ENCODE results near the gene TCL1A.

TCL1A gene

DNA sequence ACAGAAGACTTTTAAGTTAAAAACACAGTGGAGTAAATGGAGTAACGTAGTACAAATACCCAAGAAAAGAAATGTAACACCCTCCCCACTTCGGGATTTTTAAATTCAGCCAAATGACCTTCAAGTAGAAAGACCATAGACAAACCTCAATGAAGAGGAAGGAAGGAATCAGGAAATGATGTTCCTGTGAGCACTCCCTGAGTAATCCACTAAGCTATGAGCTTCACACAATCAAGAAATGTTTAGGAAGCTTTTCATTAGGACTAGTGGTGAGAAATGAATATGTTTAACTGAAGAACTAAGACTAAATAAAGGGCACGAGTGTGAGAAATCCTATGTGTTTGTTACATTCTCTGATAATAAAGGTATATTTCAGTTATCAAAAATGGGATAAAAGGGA lies 10.1 kb downstream of the TCL1A start:
- Histone ChIP-seq H3K27me3 (peaks cover 0 to 8% of the 10 kb centered on the region in 2 donors), H3K9me3 (no peaks in the 10 kb centered on the region), H3K36me3 (no peaks in the 10 kb centered on the region), H3K4me3 (no peak overlapping the region), H3K4me1 (peaks cover 0 to 15% (median 0%) of the 10 kb centered on the region in 4 donors), H3K27ac (no peak overlapping the region)
- intact Hi-C loops (cut with DNase I; ENCODE audit: low total_unique reads): no loop called here
- DNase-seq: no peak
- TF ChIP-seq, protein P1, sequence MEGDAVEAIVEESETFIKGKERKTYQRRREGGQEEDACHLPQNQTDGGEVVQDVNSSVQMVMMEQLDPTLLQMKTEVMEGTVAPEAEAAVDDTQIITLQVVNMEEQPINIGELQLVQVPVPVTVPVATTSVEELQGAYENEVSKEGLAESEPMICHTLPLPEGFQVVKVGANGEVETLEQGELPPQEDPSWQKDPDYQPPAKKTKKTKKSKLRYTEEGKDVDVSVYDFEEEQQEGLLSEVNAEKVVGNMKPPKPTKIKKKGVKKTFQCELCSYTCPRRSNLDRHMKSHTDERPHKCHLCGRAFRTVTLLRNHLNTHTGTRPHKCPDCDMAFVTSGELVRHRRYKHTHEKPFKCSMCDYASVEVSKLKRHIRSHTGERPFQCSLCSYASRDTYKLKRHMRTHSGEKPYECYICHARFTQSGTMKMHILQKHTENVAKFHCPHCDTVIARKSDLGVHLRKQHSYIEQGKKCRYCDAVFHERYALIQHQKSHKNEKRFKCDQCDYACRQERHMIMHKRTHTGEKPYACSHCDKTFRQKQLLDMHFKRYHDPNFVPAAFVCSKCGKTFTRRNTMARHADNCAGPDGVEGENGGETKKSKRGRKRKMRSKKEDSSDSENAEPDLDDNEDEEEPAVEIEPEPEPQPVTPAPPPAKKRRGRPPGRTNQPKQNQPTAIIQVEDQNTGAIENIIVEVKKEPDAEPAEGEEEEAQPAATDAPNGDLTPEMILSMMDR (IDR thresholded peaks at IDR 0.05): no peak

DNA sequence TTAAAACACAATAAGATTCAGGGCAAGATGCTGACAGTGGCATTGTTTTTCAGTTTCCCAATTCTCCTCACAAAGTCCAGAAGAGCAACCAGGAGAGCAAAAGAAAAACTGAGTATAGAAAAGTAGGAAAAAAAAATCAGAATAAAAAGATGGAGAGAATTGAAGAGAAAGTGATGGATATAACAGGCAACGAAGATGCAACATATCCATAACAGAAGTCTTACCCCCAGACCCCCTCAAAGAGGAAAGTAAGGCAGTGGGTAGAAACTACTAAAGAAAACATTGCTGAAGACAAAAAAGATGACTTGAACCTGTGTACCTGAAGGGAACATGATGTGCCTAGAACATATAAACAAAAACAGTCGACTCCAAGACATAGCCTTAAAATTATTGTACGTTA lies 10.6 kb downstream of the TCL1A start:
- no peaks in the 10 kb centered on the region for H3K36me3 ChIP-seq
- DNase-seq: no peak
- peaks cover 0 to 8% of the 10 kb centered on the region in 2 donors for H3K27me3 ChIP-seq
- intact Hi-C loops (cut with DNase I; ENCODE audit: low total_unique reads): no loop called here
- TF ChIP-seq, protein P1 (IDR thresholded peaks at IDR 0.05): no peak
- no peak overlapping the region for H3K4me3 ChIP-seq
- H3K27ac ChIP-seq: no peak overlapping the region
- H3K9me3 ChIP-seq: no peaks in the 10 kb centered on the region
- peaks cover 0 to 15% (median 0%) of the 10 kb centered on the region in 4 donors for H3K4me1 ChIP-seq

- TF ChIP-seq, protein P1 (IDR thresholded peaks at IDR 0.05): no peak
- H3K27ac ChIP-seq: no peak overlapping the region
- no peak overlapping the region for H3K4me3 ChIP-seq
- intact Hi-C loops (cut with DNase I; ENCODE audit: low total_unique reads): no loop called here
- H3K4me1 ChIP-seq: peaks cover 0 to 15% (median 0%) of the 10 kb centered on the region in 4 donors
- no peaks in the 10 kb centered on the region for H3K36me3 ChIP-seq
- no peak for DNase-seq
- no peaks in the 10 kb centered on the region for H3K9me3 ChIP-seq
- peaks cover 0 to 8% of the 10 kb centered on the region in 2 donors for H3K27me3 ChIP-seq
Measured at GRCh38 chr14:95701846-95702221, 12.1 kb downstream of the TCL1A start.

DNA sequence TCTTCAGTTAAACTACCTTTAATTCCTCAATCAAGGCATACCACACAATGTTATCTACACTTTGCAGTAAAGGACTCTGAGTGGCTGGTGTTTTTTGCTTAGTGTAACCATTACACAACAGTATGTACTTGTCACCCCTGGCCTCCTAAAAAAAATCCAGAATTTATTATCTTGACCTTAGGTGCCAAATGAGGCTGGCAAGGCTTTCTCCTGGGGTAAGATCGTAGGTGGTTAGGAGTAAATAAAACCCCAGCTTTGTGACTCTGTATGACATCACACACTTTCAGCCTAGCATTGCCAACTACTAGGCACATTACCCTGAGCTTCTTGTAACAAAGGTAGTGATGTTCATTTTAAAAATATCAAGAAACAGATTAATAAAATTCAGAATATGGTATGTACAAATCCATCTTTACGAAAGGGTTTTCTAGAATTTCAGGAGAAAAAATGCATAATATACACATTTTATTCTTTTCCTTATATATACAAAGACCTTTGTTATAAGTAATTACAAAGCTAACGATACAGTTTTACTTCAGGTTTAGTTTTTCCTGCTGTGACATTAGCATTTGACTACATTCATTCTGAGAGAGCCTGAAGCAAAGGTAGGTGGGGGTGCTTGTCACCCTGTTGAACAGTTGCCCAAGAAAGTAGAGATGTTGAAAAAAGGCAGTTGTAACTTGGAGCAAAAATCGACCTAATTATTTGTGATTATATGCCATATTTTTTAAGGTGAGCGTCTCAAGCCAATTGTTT lies 13.5 kb downstream of the TCL1A start:
- H3K4me3 ChIP-seq: no peak overlapping the region
- no peak overlapping the region for H3K27ac ChIP-seq
- intact Hi-C loops (cut with DNase I; ENCODE audit: low total_unique reads): no loop called here
- no peaks in the 10 kb centered on the region for H3K9me3 ChIP-seq
- no peak for DNase-seq
- no peaks in the 10 kb centered on the region for H3K36me3 ChIP-seq
- TF ChIP-seq, protein P1 (IDR thresholded peaks at IDR 0.05): no peak
- peaks cover 0 to 8% of the 10 kb centered on the region in 2 donors for H3K27me3 ChIP-seq
- peaks cover 0 to 15% (median 0%) of the 10 kb centered on the region in 4 donors for H3K4me1 ChIP-seq

DNA sequence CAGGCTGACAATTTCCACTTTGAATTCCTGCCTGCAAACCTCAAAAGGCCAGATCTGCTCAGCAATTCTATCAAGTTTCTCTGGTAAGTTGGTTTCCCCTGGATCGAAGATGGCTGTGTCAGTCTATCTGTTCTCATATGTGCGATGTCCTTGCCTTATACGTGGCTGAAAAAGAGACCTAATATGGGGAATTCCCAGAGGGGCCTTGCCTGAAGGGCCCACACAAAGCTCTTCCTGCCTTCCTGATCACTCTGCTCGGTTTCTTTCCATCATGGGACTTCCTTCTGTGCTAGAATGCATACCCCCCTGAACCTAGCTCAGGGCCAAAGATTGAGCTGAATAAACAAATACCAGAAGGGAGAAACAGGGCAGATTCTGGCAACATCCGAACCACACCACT lies 14.5 kb downstream of the TCL1A start:
- Histone ChIP-seq H3K4me1 (peaks cover 0 to 15% (median 0%) of the 10 kb centered on the region in 4 donors), H3K36me3 (no peaks in the 10 kb centered on the region), H3K27me3 (peaks cover 0 to 8% of the 10 kb centered on the region in 2 donors), H3K4me3 (no peak overlapping the region), H3K27ac (no peak overlapping the region), H3K9me3 (no peaks in the 10 kb centered on the region)
- intact Hi-C loops (cut with DNase I; ENCODE audit: low total_unique reads): no loop called here
- TF ChIP-seq, protein P1 (IDR thresholded peaks at IDR 0.05): no peak
- no peak for DNase-seq
